H9 (cell line): ENCODE results near the gene FAM20A. TPM values are rescaled to one million over a fixed set of nuclear protein-coding genes. Genes with fewer than 3 reads are reported as not detected.

Experiments
- DNase-seq: peaks from one replicate; pipeline ENCODE4 v3.0.0-alpha.2; 2017
- H2AFZ ChIP-seq: one replicate; pipeline ENCODE4 v1.6.1; 2013; ENCODE audit warnings: mild to moderate bottlenecking, low read length, control low read depth, moderate library complexity
- H2AK5ac ChIP-seq: 2 replicates; pipeline ENCODE4 v1.6.1; 2013; ENCODE audit warnings: low read length, control low read depth, mixed read lengths; ENCODE audit not compliant: insufficient read length
- H2BK120ac ChIP-seq: one replicate; pipeline ENCODE4 v1.6.1; 2013; ENCODE audit warnings: low read depth, mild to moderate bottlenecking, low read length, control low read depth, inconsistent platforms; ENCODE audit not compliant: poor library complexity, severe bottlenecking
- H2BK12ac ChIP-seq: 2 replicates; pipeline ENCODE4 v1.6.1; 2013; ENCODE audit warnings: low read length, control low read depth, mixed read lengths, low read depth; ENCODE audit not compliant: insufficient read length
- H2BK15ac ChIP-seq: 2 replicates; pipeline ENCODE4 v1.6.1; 2013; ENCODE audit warnings: low read depth, low read length, control low read depth
- H2BK20ac ChIP-seq: one replicate; pipeline ENCODE4 v1.6.1; 2013; ENCODE audit warnings: low read depth, mild to moderate bottlenecking, low read length, control low read depth, inconsistent platforms; ENCODE audit not compliant: poor library complexity, severe bottlenecking
- H2BK5ac ChIP-seq: 2 replicates; pipeline ENCODE4 v1.6.1; 2013; ENCODE audit warnings: low read length, control low read depth, mixed read lengths; ENCODE audit not compliant: insufficient read length
- H3K14ac ChIP-seq: 2 replicates; pipeline ENCODE4 v1.6.1; 2013; ENCODE audit warnings: low read length, control low read depth; ENCODE audit not compliant: insufficient read depth
- H3K18ac ChIP-seq: 2 replicates; pipeline ENCODE4 v1.6.1; 2013; ENCODE audit warnings: low read depth, mild to moderate bottlenecking, mixed read lengths, low read length, control low read depth; ENCODE audit not compliant: insufficient read length
- H3K23ac ChIP-seq: 2 replicates; pipeline ENCODE4 v1.6.1; 2013; ENCODE audit warnings: low read length, control low read depth, mixed read lengths, low read depth; ENCODE audit not compliant: insufficient read length
- H3K23me2 ChIP-seq: 2 replicates; pipeline ENCODE4 v1.6.1; 2013; ENCODE audit warnings: low read depth, mild to moderate bottlenecking, mixed read lengths, low read length, control low read depth; ENCODE audit not compliant: insufficient read length, poor library complexity, severe bottlenecking
- H3K27ac ChIP-seq: 2 replicates; pipeline ENCODE4 v1.5.1; 2013; ENCODE audit warnings: low read length, control low read depth, mixed read lengths, low read depth; ENCODE audit not compliant: insufficient read length
- H3K27me3 ChIP-seq: 2 replicates; pipeline ENCODE4 v1.6.1; 2013; ENCODE audit warnings: low read length, control low read depth, inconsistent platforms; ENCODE audit not compliant: insufficient read depth
- H3K4ac ChIP-seq: 2 replicates; pipeline ENCODE4 v1.6.1; 2013; ENCODE audit warnings: low read depth, mild to moderate bottlenecking, control low read depth, inconsistent platforms, low read length, moderate library complexity
- H3K4me1 ChIP-seq: 2 replicates; pipeline ENCODE4 v1.6.1; 2013; ENCODE audit warnings: low read length, control low read depth, inconsistent platforms; ENCODE audit not compliant: insufficient read depth
- H3K4me2 ChIP-seq: 2 replicates; pipeline ENCODE4 v1.6.1; 2013; ENCODE audit warnings: low read length, control low read depth, mixed read lengths; ENCODE audit not compliant: insufficient read length, insufficient read depth
- H3K56ac ChIP-seq: 2 replicates; pipeline ENCODE4 v1.6.1; 2013; ENCODE audit warnings: low read depth, mild to moderate bottlenecking, mixed read lengths, low read length, control low read depth; ENCODE audit not compliant: insufficient read length
- H3K79me1 ChIP-seq: 2 replicates; pipeline ENCODE4 v1.6.1; 2013; ENCODE audit warnings: low read depth, mild to moderate bottlenecking, moderate library complexity, low read length, control low read depth, inconsistent platforms; ENCODE audit not compliant: insufficient read depth, poor library complexity, severe bottlenecking
- H3K79me2 ChIP-seq: 2 replicates; pipeline ENCODE4 v1.6.1; 2013; ENCODE audit warnings: low read length, control low read depth, inconsistent platforms; ENCODE audit not compliant: insufficient read depth
- H3K9ac ChIP-seq: 2 replicates; pipeline ENCODE4 v1.6.1; 2013; ENCODE audit warnings: low read length, control low read depth, mixed read lengths; ENCODE audit not compliant: insufficient read length; ENCODE audit errors: extremely low read depth
- H3K9me3 ChIP-seq: one replicate; pipeline ENCODE4 v1.6.1; 2013; ENCODE audit warnings: low read depth, low read length, inconsistent platforms; ENCODE audit not compliant: control insufficient read depth
- H3T11ph ChIP-seq: one replicate; pipeline ENCODE4 v1.6.1; 2013; ENCODE audit warnings: mild to moderate bottlenecking, low read length, control low read depth, inconsistent platforms
- H4K20me1 ChIP-seq: one replicate; pipeline ENCODE4 v1.6.1; 2013; ENCODE audit not compliant: control insufficient read depth, insufficient read length, insufficient read depth
- H4K5ac ChIP-seq: 2 replicates; pipeline ENCODE4 v1.6.1; 2013; ENCODE audit warnings: low read depth, mild to moderate bottlenecking, mixed read lengths, low read length, control low read depth; ENCODE audit not compliant: insufficient read length
- H4K8ac ChIP-seq: replicated peaks from 2 replicates; pipeline ENCODE4 v1.6.1; 2013; ENCODE audit warnings: low read length, control low read depth, mixed read lengths, low read depth; ENCODE audit not compliant: insufficient read length
- H4K91ac ChIP-seq: 2 replicates; pipeline ENCODE4 v1.6.1; 2013; ENCODE audit warnings: low read depth, mild to moderate bottlenecking, moderate library complexity, mixed read lengths, low read length, control low read depth; ENCODE audit not compliant: insufficient read length
- H3K27ac Mint-ChIP-seq, 3 experiments: 2 replicates in 2 of 3; 3 replicates in 1 of 3; pipeline ENCODE4 v1.8.0; 2020 to 2021; ENCODE audit warnings: mixed read lengths in 3 of 3, mild to moderate bottlenecking in 1 of 3, moderate library complexity in 1 of 3
- H3K27me3 Mint-ChIP-seq: 2 replicates; pipeline ENCODE4 v1.8.0; 2021; ENCODE audit warnings: low read depth, mild to moderate bottlenecking, moderate library complexity, mixed read lengths
- H3K36me3 Mint-ChIP-seq, 3 experiments: 2 replicates in 2 of 3; 3 replicates in 1 of 3; pipeline ENCODE4 v1.8.0; 2020 to 2021; ENCODE audit warnings: low read depth in 3 of 3, mixed read lengths in 3 of 3; ENCODE audit not compliant: insufficient read depth in 1 of 3
- H3K4me1 Mint-ChIP-seq, 2 experiments: 2 replicates each; pipeline ENCODE4 v1.8.0; 2020; ENCODE audit warnings: mixed read lengths in 2 of 2
- H3K4me3 Mint-ChIP-seq, 2 experiments: 2 replicates in 1 of 2; 3 replicates in 1 of 2; pipeline ENCODE4 v1.8.0; 2020 to 2021; ENCODE audit warnings: mild to moderate bottlenecking in 2 of 2, mixed read lengths in 2 of 2, moderate library complexity in 1 of 2
- H3K9me3 Mint-ChIP-seq, 2 experiments: 2 replicates in 1 of 2; 3 replicates in 1 of 2; pipeline ENCODE4 v1.8.0; 2020; ENCODE audit warnings: mild to moderate bottlenecking in 2 of 2, mixed read lengths in 2 of 2, moderate library complexity in 1 of 2
- WGBS: extraction: QIAGEN DNeasy Blood & Tissue Kit; methylation state at CpG from one replicate; pipeline ENCODE4 v1.1.7; 2013; ENCODE audit warnings: missing lambda C conversion rate, low lambda C conversion rate, mixed read lengths; ENCODE audit not compliant: insufficient read length; ENCODE audit errors: extremely low coverage; 5-methylcytosine and 5-hydroxymethylcytosine counted together
- total RNA-seq: library from RNA; stranded (reverse); gene quantifications from 2 replicates; pipeline ENCODE4 v1.2.1, GENCODE V29; 2021
- TF ChIP-seq, protein P1 (sequence below): fragments of 200-600 bp; sonication (generic); conservative IDR thresholded peaks from 3 replicates; pipeline ENCODE4 v1.8.0; 2021; ENCODE audit warnings: antibody characterized with exemption, mild to moderate bottlenecking

Gene FAM20A
- total RNA-seq, 1 experiment from 2014 or later = 34.4 TPM

DNA sequence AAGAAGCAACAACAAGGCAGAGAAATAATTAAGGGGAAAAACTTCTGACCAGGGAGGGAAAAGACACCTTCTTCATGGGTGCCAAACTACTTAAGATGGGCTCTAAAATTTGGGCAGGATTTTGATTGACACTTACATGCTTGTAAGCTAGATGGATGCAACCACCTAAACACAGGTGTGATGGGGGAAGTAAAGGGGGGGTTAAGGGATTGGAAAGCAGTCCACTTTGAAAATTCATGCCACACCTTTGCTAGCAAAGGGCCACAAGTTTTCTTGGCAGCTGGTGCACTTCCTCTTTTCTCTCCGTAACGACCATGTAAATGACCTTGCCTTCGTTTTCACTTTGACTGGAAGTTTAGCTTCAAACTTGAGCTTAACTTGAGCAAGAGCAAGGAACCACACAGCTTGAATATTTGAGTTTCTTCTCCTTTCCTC is 103.3 kb downstream of the FAM20A start:
- TF ChIP-seq, protein P1, sequence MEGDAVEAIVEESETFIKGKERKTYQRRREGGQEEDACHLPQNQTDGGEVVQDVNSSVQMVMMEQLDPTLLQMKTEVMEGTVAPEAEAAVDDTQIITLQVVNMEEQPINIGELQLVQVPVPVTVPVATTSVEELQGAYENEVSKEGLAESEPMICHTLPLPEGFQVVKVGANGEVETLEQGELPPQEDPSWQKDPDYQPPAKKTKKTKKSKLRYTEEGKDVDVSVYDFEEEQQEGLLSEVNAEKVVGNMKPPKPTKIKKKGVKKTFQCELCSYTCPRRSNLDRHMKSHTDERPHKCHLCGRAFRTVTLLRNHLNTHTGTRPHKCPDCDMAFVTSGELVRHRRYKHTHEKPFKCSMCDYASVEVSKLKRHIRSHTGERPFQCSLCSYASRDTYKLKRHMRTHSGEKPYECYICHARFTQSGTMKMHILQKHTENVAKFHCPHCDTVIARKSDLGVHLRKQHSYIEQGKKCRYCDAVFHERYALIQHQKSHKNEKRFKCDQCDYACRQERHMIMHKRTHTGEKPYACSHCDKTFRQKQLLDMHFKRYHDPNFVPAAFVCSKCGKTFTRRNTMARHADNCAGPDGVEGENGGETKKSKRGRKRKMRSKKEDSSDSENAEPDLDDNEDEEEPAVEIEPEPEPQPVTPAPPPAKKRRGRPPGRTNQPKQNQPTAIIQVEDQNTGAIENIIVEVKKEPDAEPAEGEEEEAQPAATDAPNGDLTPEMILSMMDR = no peak
- Mint-ChIP-seq H3K4me1 (no peaks in the 10 kb centered on the region), H3K27ac (no peak overlapping the region), H3K36me3 (peaks cover 2 to 6% (median 3%) of the 10 kb centered on the region in 3 experiments; a peak in 4 of 7 replicates), H3K27me3 (no peaks in the 10 kb centered on the region; the same call in 1 of the 2 replicates), H3K9me3 (peaks cover 5 to 6% of the 10 kb centered on the region in 2 experiments), H3K4me3 (no peak overlapping the region)
- Histone ChIP-seq H4K5ac (no peak overlapping the region), H4K20me1 (no peaks in the 10 kb centered on the region), H2BK20ac (no peak overlapping the region), H2BK120ac (no peak overlapping the region), H2AK5ac (no peak overlapping the region), H2AFZ (no peak overlapping the region), H3K4me1 (no peaks in the 10 kb centered on the region), H3K4ac (no peak overlapping the region), H2BK15ac (no peak overlapping the region), H3K23me2 (no peaks in the 10 kb centered on the region), H3K27ac (no peak overlapping the region), H3T11ph (no peak overlapping the region), H3K9me3 (no peaks in the 10 kb centered on the region), H3K79me1 (no peaks in the 10 kb centered on the region), H3K4me2 (no peak overlapping the region), H3K23ac (no peak overlapping the region), H3K27me3 (no peaks in the 10 kb centered on the region), H4K91ac (no peak overlapping the region), H2BK12ac (no peak overlapping the region), H3K56ac (no peak overlapping the region), H3K9ac (no peak overlapping the region), H2BK5ac (no peak overlapping the region), H3K79me2 (no peaks in the 10 kb centered on the region), H3K18ac (no peak overlapping the region), H3K14ac (no peak overlapping the region), H4K8ac (no peak overlapping the region)
- no CpG with 5 or more reads among the region's 3 CpGs for WGBS
- no peak for DNase-seq
